GM12891 (cell line): Measurements from ENCODE around the gene OMD. TPM values are rescaled to one million over a fixed set of nuclear protein-coding genes. Genes with fewer than 3 reads are reported as not detected.

Experiments used
- DNase-seq: peaks from one replicate; pipeline ENCODE4 v3.0.0; 2011; ENCODE audit warnings: low spot score; ENCODE audit not compliant: insufficient read length
- FAIRE-seq: peaks from 2 replicates; lab custom pipeline; 2011; peaks lifted over from hg19 to GRCh38; lab: Jason Lieb, UNC
- PAX5 ChIP-seq: IDR thresholded peaks from 2 replicates; pipeline ENCODE4 v1.6.1; 2011; ENCODE audit warnings: low read length, moderate library complexity, mild to moderate bottlenecking; ENCODE audit not compliant: insufficient read depth, severe bottlenecking
- POLR2A ChIP-seq: IDR thresholded peaks from 2 replicates; pipeline ENCODE4 v1.6.1; 2011; ENCODE audit warnings: low read depth, low read length, control low read depth
- POLR2AphosphoS5 ChIP-seq: IDR thresholded peaks from 2 replicates; pipeline ENCODE4 v1.6.1; 2011; ENCODE audit warnings: low read depth, low read length, control low read depth
- POU2F2 ChIP-seq: IDR thresholded peaks from 2 replicates; pipeline ENCODE4 v1.6.1; 2011; ENCODE audit warnings: low read depth, mild to moderate bottlenecking, control low read depth, low read length, moderate library complexity
- SPI1 ChIP-seq: IDR thresholded peaks from 2 replicates; pipeline ENCODE4 v1.6.1; 2011; ENCODE audit warnings: low read depth, low read length, control low read depth
- TAF1 ChIP-seq: IDR thresholded peaks from 2 replicates; pipeline ENCODE4 v1.6.1; 2011; ENCODE audit warnings: low read depth, low read length, control low read depth
- polyA plus RNA-seq: library from polyadenylated mRNA; unstranded; fragments of >200 nt; gene quantifications from one replicate; pipeline ENCODE4 v1.2.1, GENCODE V29; 2012; ENCODE audit warnings: low read depth, missing spikeins, inconsistent platforms; ENCODE audit not compliant: missing spikeins

Gene OMD
- not detected for polyA plus RNA-seq

DNA sequence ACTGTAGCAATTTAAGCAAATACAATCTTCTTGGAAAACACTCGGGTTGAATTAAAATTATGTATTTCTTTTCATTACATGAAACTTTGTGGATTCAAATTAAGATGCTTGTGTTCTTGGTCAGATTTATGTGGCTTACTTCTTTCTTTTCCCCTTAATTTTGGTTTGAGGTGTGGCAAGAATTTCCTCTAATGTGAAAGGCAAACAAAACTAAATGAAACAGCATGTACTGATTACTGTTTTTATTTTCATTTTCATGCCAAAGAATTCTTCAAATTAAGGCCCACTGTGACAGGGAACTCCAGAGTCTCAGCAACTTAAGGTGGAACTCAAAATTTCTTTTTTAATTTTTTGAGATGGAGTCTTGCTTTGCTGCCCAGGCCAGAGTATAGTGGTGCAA, at the start of gene OMD:
Gene OMD, minus strand, starts transcription at position 132 of the 400 bp plus-strand sequence. CDS start 6,913 bp downstream, outside the sequence.
- TF ChIP-seq PAX5 (no peak), SPI1 (no peak), POU2F2 (no peak), POLR2A (no peak), POLR2AphosphoS5 (no peak), TAF1 (no peak)
- DNase-seq: no peak
- FAIRE-seq: no peak

DNA sequence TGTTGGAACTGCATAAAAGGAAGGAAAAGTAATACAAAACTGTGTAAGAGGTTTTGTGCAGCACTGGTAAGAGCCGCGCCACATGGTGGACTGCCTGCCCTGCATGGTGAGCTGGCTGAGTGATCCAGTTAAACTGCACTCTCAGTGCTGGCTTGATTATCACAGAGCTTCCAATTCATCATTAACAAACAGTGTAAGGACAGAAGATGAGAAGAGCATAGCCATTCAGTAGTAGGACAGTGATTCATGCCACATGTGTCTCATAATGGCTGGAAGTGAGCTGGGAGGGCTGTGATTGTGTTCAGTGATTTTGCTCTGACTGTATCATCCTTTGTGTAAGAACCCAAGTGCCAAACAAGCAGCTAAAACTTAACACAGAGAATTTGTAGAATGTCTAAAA, 43.9 kb upstream of the OMD start:
- DNase-seq: no peak
- no peak for TF ChIP-seq SPI1
- no peak for TF ChIP-seq PAX5
- TF ChIP-seq POU2F2: no peak
- TF ChIP-seq TAF1: no peak
- TF ChIP-seq POLR2AphosphoS5: no peak
- TF ChIP-seq POLR2A: no peak
- no peak for FAIRE-seq

- TF ChIP-seq PAX5: no peak
- TF ChIP-seq SPI1: no peak
- TF ChIP-seq TAF1: no peak
- TF ChIP-seq POLR2A: no peak
- no peak for DNase-seq
- FAIRE-seq: no peak
Measured at GRCh38 chr9:92467511-92467910, 43.2 kb upstream of the OMD start.

GRCh38 chr9:92467041-92467440, 42.8 kb upstream of the OMD start:
- FAIRE-seq (no peak), DNase-seq (no peak)
- TF ChIP-seq TAF1 (no peak), PAX5 (no peak), POLR2A (no peak), POU2F2 (no peak), SPI1 (no peak), POLR2AphosphoS5 (no peak)

GRCh38 chr9:92463984-92464383, 39.7 kb upstream of the OMD start:
- FAIRE-seq: no peak
- no peak for TF ChIP-seq SPI1
- TF ChIP-seq PAX5: no peak
- no peak for TF ChIP-seq TAF1
- TF ChIP-seq POU2F2: no peak
- no peak for TF ChIP-seq POLR2AphosphoS5
- no peak for TF ChIP-seq POLR2A
- DNase-seq: no peak

GRCh38 chr9:92463387-92463786, 39.1 kb upstream of the OMD start:
- no peak for FAIRE-seq
- TF ChIP-seq POLR2A: no peak
- no peak for TF ChIP-seq POU2F2
- no peak for TF ChIP-seq POLR2AphosphoS5
- no peak for TF ChIP-seq TAF1
- TF ChIP-seq PAX5: no peak
- TF ChIP-seq SPI1: no peak

DNA sequence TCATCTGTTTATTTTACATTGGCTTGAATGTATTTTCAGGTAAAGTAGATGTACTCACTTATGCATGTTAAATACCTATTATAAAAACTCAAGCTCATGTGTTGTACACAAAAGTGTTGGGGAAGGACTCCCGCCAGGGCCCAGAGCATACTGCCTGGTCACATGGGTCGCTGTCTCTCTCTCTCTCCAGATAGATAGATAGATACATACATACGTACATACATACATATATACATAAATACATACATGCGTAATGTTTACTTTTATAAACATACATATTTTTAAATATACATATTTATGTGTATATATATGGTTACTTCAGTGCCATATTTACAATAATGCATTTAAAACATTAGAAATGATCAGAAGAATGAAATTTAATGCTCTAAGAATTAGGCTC, 33.3 kb upstream of the OMD start:
- FAIRE-seq (no peak), DNase-seq (no peak)
- TF ChIP-seq POU2F2 (no peak), POLR2AphosphoS5 (no peak), SPI1 (no peak), PAX5 (no peak), POLR2A (no peak), TAF1 (no peak)

More at GRCh38 chr9:92463387-92463786, 39.1 kb upstream of the OMD start:
- no peak for DNase-seq

- TF ChIP-seq PAX5 (no peak), SPI1 (no peak)
- no peak for FAIRE-seq
- no peak for DNase-seq
Measured at GRCh38 chr9:92455217-92455616, 30.9 kb upstream of the OMD start.

DNA sequence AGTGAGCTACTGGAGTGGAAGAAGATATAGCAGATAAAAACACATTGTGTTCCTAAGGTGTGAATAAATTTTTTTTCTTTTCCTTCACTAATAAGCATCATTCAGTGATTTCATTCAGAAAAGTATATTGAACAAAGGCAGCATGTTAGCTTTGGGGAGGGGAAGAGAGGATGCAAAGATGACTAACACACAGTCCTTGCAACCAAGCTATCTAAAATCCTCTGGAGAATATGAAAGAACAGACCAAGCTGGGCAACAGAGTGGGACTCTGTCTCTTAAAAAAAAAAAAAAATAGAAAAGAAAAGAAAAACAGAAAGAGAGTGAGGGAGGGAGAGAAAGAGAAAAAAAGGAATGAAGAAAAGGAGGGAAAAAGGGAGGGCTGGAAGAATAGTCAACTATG, 22.3 kb upstream of the OMD start:
- FAIRE-seq (no peak), DNase-seq (no peak)
- TF ChIP-seq PAX5 (no peak), POLR2A (no peak), TAF1 (no peak), POU2F2 (no peak), POLR2AphosphoS5 (no peak), SPI1 (no peak)

- TF ChIP-seq PAX5 (no peak), POLR2A (no peak), TAF1 (no peak), SPI1 (no peak), POLR2AphosphoS5 (no peak), POU2F2 (no peak)
- no peak for FAIRE-seq
- no peak for DNase-seq
Measured at GRCh38 chr9:92444841-92445240, 20.6 kb upstream of the OMD start.
